GM10248 (cell line): ENCODE data around the gene PGAP2.

Source experiments
- CTCF ChIA-PET: fragments of 300-600 bp; sonication (Branson Sonifier 250); formaldehyde crosslinking; extraction: SDS; loops from one replicate; lab custom pipeline; 2021; ENCODE audit warnings: antibody characterized with exemption; lab: Yijun Ruan, JAX
- POLR2A ChIA-PET: fragments of 350-650 bp; sonication (Branson Sonifier 250); formaldehyde crosslinking; extraction: SDS; loops from one replicate; lab custom pipeline; 2020; ENCODE audit warnings: antibody characterized with exemption; lab: Yijun Ruan, JAX
- DNase-seq: peaks from one replicate; pipeline ENCODE4 v3.0.0; 2012; ENCODE audit errors: extremely low spot score
- CTCF ChIP-seq: IDR thresholded peaks from 2 replicates; pipeline ENCODE4 v1.5.1; 2012; ENCODE audit warnings: mild to moderate bottlenecking, low read depth; ENCODE audit errors: extremely low read depth, missing control alignments, control extremely low read depth

Gene PGAP2

DNA sequence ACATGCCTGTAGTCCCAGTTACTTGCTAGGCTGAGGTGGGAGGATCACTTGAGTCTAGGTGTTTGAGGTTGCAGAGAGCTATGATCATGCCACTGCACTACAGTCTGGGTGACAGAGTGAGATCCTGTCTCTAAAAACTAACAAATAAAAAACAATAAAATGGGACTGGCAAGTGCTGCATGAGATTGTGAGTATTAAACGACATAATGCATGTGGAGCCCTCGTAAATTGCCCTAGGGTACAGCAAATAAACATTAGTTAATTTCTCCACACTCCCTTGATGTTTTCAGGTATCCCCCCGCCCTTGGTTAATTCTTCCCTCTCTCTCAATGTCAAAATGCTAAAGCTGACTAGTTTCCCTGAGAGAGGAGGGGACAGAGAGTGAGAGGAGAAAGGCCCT, 37.3 kb downstream of the PGAP2 start:
- DNase-seq: no peak
- CTCF ChIA-PET: interaction anchor here (12.1 to 43.8 kb wide), 4 partner anchors 5 to 225 kb away, joined by 329 to 1411 read pairs (median 376); partner anchors contain the start of genes RHOG and STIM1
- POLR2A ChIA-PET: no interaction called here
- TF ChIP-seq CTCF: no peak

- peak; percentile 53 for TF ChIP-seq CTCF
- ChIA-PET POLR2A (interaction anchor here (0.6 kb wide), 1 partner anchor 46 kb away, joined by 4 read pairs; no protein-coding TSS in a partner anchor), CTCF (interaction anchor here (0.8 to 43.8 kb wide), 47 partner anchors 9 to 256 kb away, joined by 3 to 1411 read pairs (median 5); partner anchors contain the start of genes PGAP2 and RHOG)
- DNase-seq: peak; percentile 39
These were observed 41.0 kb downstream of the PGAP2 start for GRCh38 chr11:3849297-3849874.

DNA sequence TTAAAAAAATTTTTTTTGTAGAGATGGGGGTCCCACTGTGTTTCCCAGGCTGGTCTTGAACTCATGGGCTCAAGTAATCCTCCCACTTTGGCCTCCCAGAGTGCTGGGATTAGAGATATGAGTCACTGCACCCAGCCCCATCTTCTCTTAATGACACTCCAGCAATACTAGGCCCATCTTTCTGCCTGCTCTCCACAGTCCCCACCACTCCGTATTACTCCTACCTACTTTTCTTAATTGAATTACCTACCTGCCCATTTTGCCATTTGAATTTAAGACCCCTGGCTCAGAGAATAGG, 45.1 kb downstream of the PGAP2 start:
- TF ChIP-seq CTCF: no peak
- CTCF ChIA-PET: interaction anchor here (1.4 to 43.8 kb wide), 8 partner anchors 13 to 217 kb away, joined by 7 to 1411 read pairs (median 18); partner anchors contain the start of gene RHOG
- no peak for DNase-seq
- POLR2A ChIA-PET: interaction anchor here (3.4 kb wide), 1 partner anchor 13 kb away, joined by 22 read pairs; the partner anchor contains the start of gene RHOG

GRCh38 chr11:3853899-3854659, 45.7 kb downstream of the PGAP2 start:
- no peak for TF ChIP-seq CTCF
- no peak for DNase-seq
- ChIA-PET CTCF (interaction anchor here (0.8 to 43.8 kb wide), 50 partner anchors 13 to 298 kb away, joined by 3 to 1411 read pairs (median 6); partner anchors contain the start of genes NUP98 and RHOG), POLR2A (interaction anchor here (0.6 to 3.4 kb wide), 7 partner anchors 12 to 219 kb away, joined by 3 to 22 read pairs (median 5); partner anchors contain the start of gene RHOG)

DNA sequence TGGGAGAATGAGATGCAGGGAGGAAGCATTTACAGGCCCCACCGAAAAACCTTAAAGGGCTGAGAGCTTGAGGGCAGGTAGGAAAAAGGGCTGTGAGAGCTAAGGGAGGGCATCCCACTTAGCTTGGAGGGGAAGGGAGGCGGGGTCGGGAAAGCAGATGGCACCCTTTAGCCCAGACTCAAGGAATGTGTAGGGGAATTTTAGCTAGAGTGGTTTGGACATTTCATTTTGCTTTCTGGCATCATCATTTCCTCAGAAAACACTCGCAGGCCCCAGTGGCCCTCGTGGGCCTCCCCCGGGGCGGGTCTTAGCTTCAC, 46.3 kb downstream of the PGAP2 start:
- ChIA-PET POLR2A (interaction anchor here (0.6 to 3.4 kb wide), 8 partner anchors 12 to 218 kb away, joined by 3 to 22 read pairs (median 4); partner anchors contain the start of gene RHOG), CTCF (interaction anchor here (0.8 to 43.8 kb wide), 52 partner anchors 14 to 297 kb away, joined by 3 to 1411 read pairs (median 5); partner anchors contain the start of genes NUP98 and RHOG)
- no peak for TF ChIP-seq CTCF
- DNase-seq: no peak
